Esophagus (tissue), 2 donors: Measurements from ENCODE around the gene TAF4. TPM values are rescaled to one million over a fixed set of nuclear protein-coding genes. Genes with fewer than 3 reads are reported as not detected.

Experiments
- H3K27ac ChIP-seq, 2 donors: one replicate each; pipeline ENCODE4 v1.5.1; 2013; ENCODE audit warnings: low read depth in 2 of 2, mild to moderate bottlenecking in 2 of 2, inconsistent platforms in 1 of 2, low read length in 1 of 2, moderate library complexity in 1 of 2
- H3K27me3 ChIP-seq, 2 donors: one replicate each; pipeline ENCODE4 v1.6.1; 2013; ENCODE audit warnings: low read length in 2 of 2, control low read depth in 1 of 2, mild to moderate bottlenecking in 1 of 2; ENCODE audit not compliant: insufficient read depth in 2 of 2, control insufficient read depth in 1 of 2
- H3K36me3 ChIP-seq, 2 donors: one replicate each; pipeline ENCODE4 v1.6.1; 2013; ENCODE audit warnings: low read length in 1 of 2; ENCODE audit not compliant: control insufficient read depth in 2 of 2, insufficient read depth in 2 of 2
- H3K4me1 ChIP-seq, 2 donors: one replicate each; pipeline ENCODE4 v1.6.1; 2013; ENCODE audit warnings: low read length in 1 of 2; ENCODE audit not compliant: control insufficient read depth in 2 of 2, insufficient read depth in 2 of 2
- H3K4me3 ChIP-seq, 2 donors: one replicate each; pipeline ENCODE4 v1.5.1; 2013; ENCODE audit warnings: low read length in 2 of 2, mild to moderate bottlenecking in 2 of 2, low read depth in 1 of 2, moderate library complexity in 1 of 2
- H3K9me3 ChIP-seq, 2 donors: one replicate each; pipeline ENCODE4 v1.6.1; 2013; ENCODE audit warnings: mild to moderate bottlenecking in 2 of 2, low read depth in 1 of 2, low read length in 1 of 2, moderate library complexity in 1 of 2; ENCODE audit not compliant: control insufficient read depth in 2 of 2, insufficient read depth in 1 of 2
- WGBS, 2 donors: extraction: QIAGEN DNeasy Blood & Tissue Kit; methylation state at CpG; one replicate each; pipeline ENCODE4 v1.1.7; 2013; 5-methylcytosine and 5-hydroxymethylcytosine counted together
- polyA plus RNA-seq, 2 donors: library from polyadenylated mRNA; stranded (reverse); fragments of 200-250 nt; gene quantifications; one replicate each; pipeline ENCODE4 v1.2.3, GENCODE V29; 2013
- donor health status: healthy with polysubstance abuse.
- donor health status: Bipolar disorder and iron deficiency.

The TAF4 gene
- polyA plus RNA-seq, 2 donors: 4.2 to 5.8 TPM

- H3K27ac ChIP-seq: no peak overlapping the region
- peaks cover 6 to 52% of the 10 kb centered on the region in 2 donors for H3K36me3 ChIP-seq
- WGBS, 2 donors: 93 to 96% methylated on average over 32 of the region's 32 CpGs
Observed at GRCh38 chr20:62009869-62010445, 55.7 kb downstream of the TAF4 start.

GRCh38 chr20:62009322-62009721, 56.4 kb downstream of the TAF4 start:
- Histone ChIP-seq H3K9me3 (no peaks in the 10 kb centered on the region), H3K36me3 (peaks cover 6 to 52% of the 10 kb centered on the region in 2 donors), H3K4me3 (no peak overlapping the region), H3K27me3 (no peaks in the 10 kb centered on the region), H3K27ac (no peak overlapping the region), H3K4me1 (no peaks in the 10 kb centered on the region)
- WGBS, 2 donors: 95 to 96% methylated on average over 13 of the region's 13 CpGs

More at GRCh38 chr20:62009869-62010445, 55.7 kb downstream of the TAF4 start:
- Histone ChIP-seq H3K4me1 (peaks cover 2% of the 10 kb centered on the region in 2 donors), H3K9me3 (no peaks in the 10 kb centered on the region), H3K27me3 (no peaks in the 10 kb centered on the region), H3K4me3 (no peak overlapping the region)

- no peaks in the 10 kb centered on the region for H3K9me3 ChIP-seq
- H3K36me3 ChIP-seq: peaks cover 6 to 52% of the 10 kb centered on the region in 2 donors
- no peaks in the 10 kb centered on the region for H3K4me1 ChIP-seq
- H3K27me3 ChIP-seq: no peaks in the 10 kb centered on the region
- no peak overlapping the region for H3K4me3 ChIP-seq
- no peak overlapping the region for H3K27ac ChIP-seq
- 92 to 95% methylated on average over 15 of the region's 15 CpGs for WGBS, 2 donors
Observed at GRCh38 chr20:62008643-62009183, 57.0 kb downstream of the TAF4 start.

- H3K36me3 ChIP-seq: peaks cover 9 to 48% of the 10 kb centered on the region in 2 donors
Observed at GRCh38 chr20:62007127-62007647, 58.5 kb downstream of the TAF4 start.

GRCh38 chr20:62006482-62006881, 59.2 kb downstream of the TAF4 start:
- Histone ChIP-seq H3K4me3 (no peak overlapping the region), H3K4me1 (no peaks in the 10 kb centered on the region), H3K36me3 (peaks cover 15 to 51% of the 10 kb centered on the region in 2 donors), H3K27ac (no peak overlapping the region), H3K9me3 (no peaks in the 10 kb centered on the region), H3K27me3 (no peaks in the 10 kb centered on the region)
- 95 to 97% methylated on average over 28 of the region's 28 CpGs for WGBS, 2 donors

More at GRCh38 chr20:62007127-62007647, 58.5 kb downstream of the TAF4 start:
- no peaks in the 10 kb centered on the region for H3K4me1 ChIP-seq
- WGBS, 2 donors: 85 to 89% methylated on average over 17 of the region's 17 CpGs
- H3K4me3 ChIP-seq: no peak overlapping the region
- H3K27me3 ChIP-seq: no peaks in the 10 kb centered on the region
- no peaks in the 10 kb centered on the region for H3K9me3 ChIP-seq
- no peak overlapping the region for H3K27ac ChIP-seq

- Histone ChIP-seq H3K4me3 (no peak overlapping the region), H3K36me3 (peaks cover 27 to 58% of the 10 kb centered on the region in 2 donors), H3K27ac (no peak overlapping the region), H3K4me1 (no peaks in the 10 kb centered on the region), H3K9me3 (no peaks in the 10 kb centered on the region), H3K27me3 (no peaks in the 10 kb centered on the region)
- 90 to 92% methylated on average over 5 of the region's 5 CpGs for WGBS, 2 donors
Observed at GRCh38 chr20:62004614-62005013, 61.1 kb downstream of the TAF4 start.

GRCh38 chr20:62003567-62004405, 61.9 kb downstream of the TAF4 start:
- H3K4me3 ChIP-seq: no peak overlapping the region
- H3K9me3 ChIP-seq: no peaks in the 10 kb centered on the region
- 94 to 95% methylated on average over 23 to 24 of the region's 24 CpGs for WGBS, 2 donors
- H3K4me1 ChIP-seq: no peaks in the 10 kb centered on the region
- H3K36me3 ChIP-seq: peaks cover 34 to 59% of the 10 kb centered on the region in 2 donors
- no peak overlapping the region for H3K27ac ChIP-seq
- no peaks in the 10 kb centered on the region for H3K27me3 ChIP-seq

- H3K36me3 ChIP-seq: peaks cover 37 to 58% of the 10 kb centered on the region in 2 donors
Observed at GRCh38 chr20:62002882-62003480, 62.7 kb downstream of the TAF4 start.

GRCh38 chr20:62001178-62001715, 64.4 kb downstream of the TAF4 start:
- H3K9me3 ChIP-seq: no peaks in the 10 kb centered on the region
- H3K36me3 ChIP-seq: peaks cover 37 to 46% of the 10 kb centered on the region in 2 donors
- 91 to 93% methylated on average over 18 of the region's 18 CpGs for WGBS, 2 donors
- H3K4me1 ChIP-seq: no peaks in the 10 kb centered on the region
- no peaks in the 10 kb centered on the region for H3K27me3 ChIP-seq
- H3K27ac ChIP-seq: no peak overlapping the region
- H3K4me3 ChIP-seq: no peak overlapping the region

More at GRCh38 chr20:62002882-62003480, 62.7 kb downstream of the TAF4 start:
- 80 to 93% methylated on average over 18 of the region's 18 CpGs for WGBS, 2 donors
- Histone ChIP-seq H3K4me1 (no peaks in the 10 kb centered on the region), H3K27ac (no peak overlapping the region), H3K9me3 (no peaks in the 10 kb centered on the region), H3K4me3 (no peak overlapping the region), H3K27me3 (no peaks in the 10 kb centered on the region)
